IMR-90 (cell line): ENCODE data around the gene CARD8. TPM values are rescaled to one million over a fixed set of nuclear protein-coding genes. Genes with fewer than 3 reads are reported as not detected.

Source experiments
- ATAC-seq: fragments of 200-7000 bp; cut with Tn5 transposase; 2 replicates; pipeline ENCODE4 v1.9.1; 2020; ENCODE audit warnings: low read depth, mild to moderate bottlenecking, moderate library complexity
- Bru-seq: library from RNA; stranded (reverse); fragments of 400-500 nt; gene quantifications from one replicate; lab custom pipeline; 2021; lab: Mats Ljungman, UMichigan
- BruChase-seq, 2 experiments: library from RNA; stranded (reverse); fragments of 400-500 nt; gene quantifications; one replicate each; lab custom pipeline; 2021; lab: Mats Ljungman, UMichigan
- BruUV-seq: library from RNA; stranded (reverse); fragments of 400-500 nt; replicated peaks from 2 replicates; lab custom pipeline; 2021; lab: Mats Ljungman, UMichigan
- CTCF ChIA-PET: fragments of 300-600 bp; formaldehyde crosslinking; extraction: SDS; loops from one replicate; lab custom pipeline; 2021; ENCODE audit warnings: antibody characterized with exemption; lab: Yijun Ruan, JAX
- POLR2A ChIA-PET: fragments of 300-600 bp; sonication (Branson Sonifier 250); formaldehyde crosslinking; loops from one replicate; lab custom pipeline; 2022; ENCODE audit warnings: antibody characterized with exemption; ENCODE audit not compliant: unreplicated experiment; lab: Charles Lee
- DNase-seq: peaks from one replicate; pipeline ENCODE4 v3.0.0; 2013
- H2AFZ ChIP-seq: replicated peaks from 2 replicates; pipeline ENCODE3; 2013; ENCODE audit warnings: low read length, mild to moderate bottlenecking; ENCODE audit not compliant: poor library complexity
- H2AK5ac ChIP-seq: 2 replicates; pipeline ENCODE4 v1.6.1; 2013; ENCODE audit warnings: low read depth, low read length, inconsistent platforms
- H2AK9ac ChIP-seq: replicated peaks from 2 replicates; pipeline ENCODE3; 2013; ENCODE audit warnings: mild to moderate bottlenecking, low read depth, low read length, moderate library complexity; ENCODE audit not compliant: poor library complexity
- H2BK120ac ChIP-seq: 2 replicates; pipeline ENCODE4 v1.6.1; 2013; ENCODE audit warnings: low read depth, low read length, inconsistent platforms
- H2BK15ac ChIP-seq: 3 replicates; pipeline ENCODE4 v1.6.1; 2013; ENCODE audit warnings: low read depth, low read length, inconsistent platforms
- H2BK20ac ChIP-seq: 2 replicates; pipeline ENCODE4 v1.6.1; 2013; ENCODE audit warnings: low read depth, mild to moderate bottlenecking, inconsistent platforms, low read length, moderate library complexity
- H2BK5ac ChIP-seq: 2 replicates; pipeline ENCODE4 v1.6.1; 2013; ENCODE audit warnings: mild to moderate bottlenecking, low read depth, low read length, inconsistent platforms; ENCODE audit not compliant: poor library complexity, severe bottlenecking
- H3K14ac ChIP-seq: replicated peaks from 2 replicates; pipeline ENCODE4 v1.6.1; 2013; ENCODE audit warnings: low read depth, low read length, inconsistent platforms
- H3K18ac ChIP-seq: 2 replicates; pipeline ENCODE4 v1.6.1; 2013; ENCODE audit warnings: low read depth, low read length, control low read depth
- H3K23ac ChIP-seq: 2 replicates; pipeline ENCODE4 v1.6.1; 2013; ENCODE audit warnings: low read depth, low read length, inconsistent platforms
- H3K27ac ChIP-seq: 2 replicates; pipeline ENCODE4 v1.5.1; 2013; ENCODE audit warnings: mild to moderate bottlenecking, control low read depth, low read length; ENCODE audit not compliant: insufficient read depth
- H3K27me3 ChIP-seq: 2 replicates; pipeline ENCODE4 v1.6.1; 2013; ENCODE audit warnings: low read length; ENCODE audit not compliant: control insufficient read depth, insufficient read depth
- H3K36me3 ChIP-seq: 2 replicates; pipeline ENCODE4 v1.6.1; 2013; ENCODE audit warnings: low read length, mixed read lengths; ENCODE audit not compliant: control insufficient read depth, insufficient read depth
- H3K4ac ChIP-seq: 2 replicates; pipeline ENCODE4 v1.6.1; 2013; ENCODE audit warnings: low read depth, low read length, inconsistent platforms
- H3K4me1 ChIP-seq: 2 replicates; pipeline ENCODE4 v1.6.1; 2013; ENCODE audit warnings: low read length, mixed read lengths; ENCODE audit not compliant: control insufficient read depth, insufficient read depth
- H3K4me2 ChIP-seq: 2 replicates; pipeline ENCODE4 v1.6.1; 2013; ENCODE audit warnings: low read depth, mild to moderate bottlenecking, control low read depth, low read length, moderate library complexity
- H3K4me3 ChIP-seq: 2 replicates; pipeline ENCODE4 v1.5.1; 2013; ENCODE audit warnings: low read depth, mild to moderate bottlenecking, control low read depth, low read length, moderate library complexity; ENCODE audit not compliant: insufficient read depth
- H3K56ac ChIP-seq: 2 replicates; pipeline ENCODE4 v1.6.1; 2013; ENCODE audit warnings: low read length, inconsistent platforms; ENCODE audit not compliant: insufficient read depth; ENCODE audit errors: extremely low read depth
- H3K79me1 ChIP-seq, 2 experiments: 2 replicates each; pipeline ENCODE4 v1.6.1; 2013; ENCODE audit warnings: low read length in 2 of 2, inconsistent platforms in 1 of 2, low read depth in 1 of 2
- H3K9ac ChIP-seq: 2 replicates; pipeline ENCODE4 v1.6.1; 2013; ENCODE audit warnings: low read depth, low read length, control low read depth
- H3K9me1 ChIP-seq: 2 replicates; pipeline ENCODE4 v1.6.1; 2013; ENCODE audit warnings: low read length, inconsistent platforms; ENCODE audit not compliant: insufficient read depth
- H3K9me3 ChIP-seq: 2 replicates; pipeline ENCODE4 v1.6.1; 2013; ENCODE audit warnings: low read length; ENCODE audit not compliant: control insufficient read depth, insufficient read depth
- H4K20me1 ChIP-seq: 2 replicates; pipeline ENCODE4 v1.6.1; 2013; ENCODE audit warnings: low read length, inconsistent platforms; ENCODE audit not compliant: insufficient read depth
- H4K5ac ChIP-seq: 2 replicates; pipeline ENCODE4 v1.6.1; 2013; ENCODE audit warnings: mild to moderate bottlenecking, low read depth, low read length, control low read depth
- H4K8ac ChIP-seq, 2 experiments: 2 replicates each; pipeline ENCODE4 v1.6.1; 2013; ENCODE audit warnings: low read depth in 2 of 2, low read length in 2 of 2, control low read depth in 1 of 2, inconsistent platforms in 1 of 2
- H4K91ac ChIP-seq: 2 replicates; pipeline ENCODE4 v1.6.1; 2013; ENCODE audit warnings: low read depth, low read length, inconsistent platforms; ENCODE audit not compliant: insufficient read depth
- CEBPB ChIP-seq: IDR thresholded peaks from 2 replicates; pipeline ENCODE4 v1.6.1; 2012; ENCODE audit warnings: low read depth, low read length, improper control_type of control experiment
- CTCF ChIP-seq: conservative IDR thresholded peaks from 2 replicates; pipeline ENCODE4 v1.5.1; 2012; ENCODE audit warnings: mild to moderate bottlenecking, low read depth, low read length, improper control_type of control experiment
- FOS ChIP-seq: fragments of 150-350 bp; IDR thresholded peaks from 2 replicates; pipeline ENCODE4 v1.6.1; 2016; ENCODE audit warnings: low read depth, low read length
- MXI1 ChIP-seq: IDR thresholded peaks from 2 replicates; pipeline ENCODE4 v1.6.1; 2012; ENCODE audit warnings: low read depth, mild to moderate bottlenecking, low read length, moderate library complexity, borderline replicate concordance
- NFE2L2 ChIP-seq: fragments of 150-350 bp; IDR thresholded peaks from 2 replicates; pipeline ENCODE4 v1.6.1; 2016; ENCODE audit warnings: low read depth, mild to moderate bottlenecking, low read length
- POLR2A ChIP-seq: IDR thresholded peaks from 2 replicates; pipeline ENCODE4 v1.6.1; 2012; ENCODE audit warnings: mild to moderate bottlenecking, low read depth, low read length
- RAD21 ChIP-seq: IDR thresholded peaks from 2 replicates; pipeline ENCODE4 v1.6.1; 2012; ENCODE audit warnings: low read length, improper control_type of control experiment
- RCOR1 ChIP-seq: IDR thresholded peaks from 2 replicates; pipeline ENCODE4 v1.6.1; 2012; ENCODE audit warnings: mild to moderate bottlenecking, low read length, improper control_type of control experiment; ENCODE audit not compliant: insufficient replicate concordance
- RFX5 ChIP-seq: IDR thresholded peaks from 2 replicates; pipeline ENCODE4 v1.8.0; 2012; ENCODE audit warnings: low read depth, mild to moderate bottlenecking, low read length, moderate library complexity
- USF2 ChIP-seq: fragments of 150-350 bp; IDR thresholded peaks from 2 replicates; pipeline ENCODE4 v1.6.1; 2017; ENCODE audit warnings: mild to moderate bottlenecking, antibody characterized with exemption, low read length, low read depth
- WGBS, 2 experiments: methylation state at CpG; one replicate each; pipeline versions ENCODE4 v1.1.5 to v1.1.7; 2013; ENCODE audit warnings: missing lambda C conversion rate in 2 of 2; ENCODE audit not compliant: insufficient read length in 1 of 2; ENCODE audit errors: extremely low coverage in 2 of 2; 5-methylcytosine and 5-hydroxymethylcytosine counted together
- dilution Hi-C: fragments of 300-500 bp; cut with HindIII; formaldehyde crosslinking; loops from one replicate; pipeline ENCODE4 v1.14.3; 2018; ENCODE audit warnings: low sequenced_read_pairs; ENCODE audit not compliant: unreplicated experiment
- in situ Hi-C: fragments of 300-500 bp; cut with MboI; formaldehyde crosslinking; loops from 3 replicates; pipeline ENCODE4 v1.14.3; 2019; ENCODE audit warnings: low sequenced_read_pairs, inconsistent platforms, mixed read lengths
- intact Hi-C: fragments of 100-400 bp; cut with micrococcal nuclease; formaldehyde crosslinking; loops from 2 replicates; pipeline ENCODE4 v1.10.0; 2022
- long read RNA-seq: library from polyadenylated mRNA; unstranded; transcript quantifications from one replicate; pipeline ENCODE4 v2.0.0, GENCODE V29; 2021; ENCODE audit not compliant: unreplicated experiment
- polyA plus RNA-seq, 3 experiments: library from polyadenylated mRNA; depleted of rRNA; stranded (reverse); fragments of >200 nt; gene quantifications; 2 replicates each; pipeline ENCODE4 v1.2.3, GENCODE V29; 2012; ENCODE audit warnings: low replicate concordance in 1 of 3
- total RNA-seq: library from RNA; depleted of rRNA; stranded (reverse); fragments of >200 nt; gene quantifications from 2 replicates; pipeline ENCODE4 v1.2.3, GENCODE V29; 2012; rRNA removed
- TF ChIP-seq, protein P1 (sequence below): fragments of 150-350 bp; IDR thresholded peaks from 2 replicates; pipeline ENCODE4 v1.6.1; 2016; ENCODE audit warnings: low read depth, mild to moderate bottlenecking, low read length, moderate library complexity, borderline replicate concordance

CARD8 gene
- total RNA-seq (11.3 and 12.5 TPM in 2 replicates), polyA plus RNA-seq (2012; rRNA removed) (11.8 and 15.5 TPM in 2 replicates), Bru-seq, nascent RNA (percentile 58 among the genes with signal in this experiment), BruChase-seq, experiment 1, labeled RNA remaining after a 6-hour chase (percentile 75 among the genes with signal in this experiment), BruChase-seq, experiment 2, labeled RNA remaining after a 2-hour chase (percentile 67 among the genes with signal in this experiment)
- 5.4 and 7.6 TPM in 2 replicates for polyA plus RNA-seq (2012; cell fraction: cytosol; rRNA removed)
- 16.4 and 42.6 TPM in 2 replicates for polyA plus RNA-seq (2012; cell fraction: nucleus; rRNA removed; ENCODE audit: low replicate concordance)
- long read RNA-seq, partial matches to known transcripts = 2 of 10 reads
- long read RNA-seq, other reads (novel, unspliced or antisense) = 6 of 10 reads

DNA sequence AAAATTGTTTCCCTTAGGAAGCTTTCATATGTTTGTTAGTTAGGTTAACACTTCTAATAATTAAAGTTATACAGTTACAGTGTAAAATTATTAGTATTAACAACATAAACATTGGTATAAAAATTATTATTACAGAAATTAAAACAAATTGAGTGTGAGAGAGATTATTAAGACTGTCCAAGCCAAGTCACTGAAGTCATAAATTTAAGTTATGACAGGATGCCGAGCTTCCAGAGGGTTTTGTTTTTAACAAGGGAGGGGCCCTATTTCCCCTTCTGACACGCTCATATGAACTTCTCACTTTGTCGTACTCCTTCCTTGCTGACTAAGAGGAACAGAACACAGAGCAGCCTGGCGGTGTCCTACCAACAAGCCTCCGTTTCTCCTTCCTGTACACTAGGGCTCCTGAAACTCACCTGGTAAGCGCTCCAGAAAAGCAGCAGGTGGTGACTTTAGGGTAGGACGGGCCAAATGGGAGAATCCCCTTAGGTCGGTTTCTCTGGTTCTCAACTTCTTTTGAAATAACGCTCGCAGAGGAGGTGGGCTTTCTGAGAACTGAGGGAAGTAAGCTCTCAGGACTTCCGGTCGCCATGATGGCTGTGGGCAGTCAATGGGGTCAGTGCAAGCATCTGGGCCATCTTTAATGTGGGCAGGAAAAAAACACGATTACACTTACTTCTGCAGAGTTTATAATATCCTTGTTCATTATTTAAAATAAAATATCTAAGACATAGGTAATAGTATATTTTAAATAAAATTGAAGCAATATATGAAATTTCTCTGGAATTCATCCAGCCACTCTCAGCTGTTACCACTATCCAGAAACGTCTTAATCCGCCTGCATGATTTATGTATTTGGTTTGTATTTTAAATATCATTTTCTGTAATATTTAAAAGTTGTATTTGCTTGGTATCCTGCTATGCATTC is at the start of gene CARD8:
TSS of gene CARD8 (minus strand) at position 537 of the 928 bp plus-strand sequence. CDS start 14,892 bp downstream, outside the sequence.
- Histone ChIP-seq H4K5ac (peak within 1 kb of the TSS; percentile 89), H3K4me1 (no peaks in the 10 kb centered on the region), H2BK15ac (peak within 1 kb of the TSS; percentile 97), H4K91ac (peak within 1 kb of the TSS; percentile 98), H3K79me1 (peaks cover 18 to 34% of the 10 kb centered on the region in 2 experiments), H3K14ac (peak within 1 kb of the TSS; percentile 100), H3K9ac (peak within 1 kb of the TSS; percentile 90), H3K18ac (peak within 1 kb of the TSS; percentile 87), H3K4me2 (peak within 1 kb of the TSS; percentile 71), H3K36me3 (no peaks in the 10 kb centered on the region), H3K9me3 (no peaks in the 10 kb centered on the region), H2AK5ac (peak within 1 kb of the TSS; percentile 39), H3K27ac (peak within 1 kb of the TSS; percentile 89), H2BK20ac (peak within 1 kb of the TSS; percentile 88), H3K27me3 (no peaks in the 10 kb centered on the region), H4K8ac (peak within 1 kb of the TSS; percentile 95 to 98), H3K4me3 (peak within 1 kb of the TSS; percentile 72), H3K9me1 (no peaks in the 10 kb centered on the region), H2BK5ac (peak within 1 kb of the TSS; percentile 84), H3K4ac (peak within 1 kb of the TSS; percentile 100), H2BK120ac (peak within 1 kb of the TSS; percentile 99), H2AK9ac (peak within 1 kb of the TSS; percentile 87), H3K56ac (peak within 1 kb of the TSS; percentile 96), H4K20me1 (no peaks in the 10 kb centered on the region), H3K23ac (peak within 1 kb of the TSS; percentile 100), H2AFZ (peak within 1 kb of the TSS; percentile 98)
- no CpG with 5 or more reads among the region's 15 CpGs for WGBS, 2 experiments
- ATAC-seq (peak; percentile 96), DNase-seq (peak; percentile 88)
- ChIA-PET POLR2A (interaction anchor here (0.6 to 0.7 kb wide), 3 partner anchors 37 to 86 kb away, joined by 4 to 10 read pairs (median 7); partner anchors contain the start of gene LIG1), CTCF (interaction anchor here (1.0 kb wide), 1 partner anchor 37 kb away, joined by 3 read pairs; no protein-coding TSS in a partner anchor)
- dilution Hi-C loops (no loop called here), intact Hi-C loops (no loop called here), in situ Hi-C loops (no loop called here)
- no TSS peak for BruUV-seq
- no peak for TF ChIP-seq RFX5
- no peak for TF ChIP-seq RCOR1
- no peak for TF ChIP-seq MXI1
- no peak for TF ChIP-seq CEBPB
- TF ChIP-seq, protein P1, sequence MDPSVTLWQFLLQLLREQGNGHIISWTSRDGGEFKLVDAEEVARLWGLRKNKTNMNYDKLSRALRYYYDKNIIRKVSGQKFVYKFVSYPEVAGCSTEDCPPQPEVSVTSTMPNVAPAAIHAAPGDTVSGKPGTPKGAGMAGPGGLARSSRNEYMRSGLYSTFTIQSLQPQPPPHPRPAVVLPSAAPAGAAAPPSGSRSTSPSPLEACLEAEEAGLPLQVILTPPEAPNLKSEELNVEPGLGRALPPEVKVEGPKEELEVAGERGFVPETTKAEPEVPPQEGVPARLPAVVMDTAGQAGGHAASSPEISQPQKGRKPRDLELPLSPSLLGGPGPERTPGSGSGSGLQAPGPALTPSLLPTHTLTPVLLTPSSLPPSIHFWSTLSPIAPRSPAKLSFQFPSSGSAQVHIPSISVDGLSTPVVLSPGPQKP = no peak
- TF ChIP-seq FOS = no peak
- 0 out of 2 replicates have a peak, but pooled peaks have one; percentile 0 for TF ChIP-seq CTCF
- TF ChIP-seq NFE2L2 = no peak
- TF ChIP-seq USF2 = no peak
- no peak; the same call in 1 of the 2 replicates for TF ChIP-seq RAD21
- TF ChIP-seq POLR2A = peak; percentile 56; the same call in 1 of the 2 replicates
